Fibroblast of mammary gland (primary cell): ENCODE results near the gene ARHGEF18.

Experiments
- DNase-seq: peaks from one replicate; pipeline ENCODE4 v3.0.0-alpha.2; 2010; ENCODE audit warnings: low read depth
- H3K4me3 ChIP-seq: 2 replicates; pipeline ENCODE4 v1.5.1; 2011; ENCODE audit warnings: low read depth, mild to moderate bottlenecking, low read length, moderate library complexity; ENCODE audit not compliant: control insufficient read depth
- CTCF ChIP-seq: conservative IDR thresholded peaks from 2 replicates; pipeline ENCODE4 v1.5.1; 2011; ENCODE audit warnings: low read depth, low read length, inconsistent platforms; ENCODE audit not compliant: control insufficient read depth, insufficient read depth

Gene ARHGEF18

DNA sequence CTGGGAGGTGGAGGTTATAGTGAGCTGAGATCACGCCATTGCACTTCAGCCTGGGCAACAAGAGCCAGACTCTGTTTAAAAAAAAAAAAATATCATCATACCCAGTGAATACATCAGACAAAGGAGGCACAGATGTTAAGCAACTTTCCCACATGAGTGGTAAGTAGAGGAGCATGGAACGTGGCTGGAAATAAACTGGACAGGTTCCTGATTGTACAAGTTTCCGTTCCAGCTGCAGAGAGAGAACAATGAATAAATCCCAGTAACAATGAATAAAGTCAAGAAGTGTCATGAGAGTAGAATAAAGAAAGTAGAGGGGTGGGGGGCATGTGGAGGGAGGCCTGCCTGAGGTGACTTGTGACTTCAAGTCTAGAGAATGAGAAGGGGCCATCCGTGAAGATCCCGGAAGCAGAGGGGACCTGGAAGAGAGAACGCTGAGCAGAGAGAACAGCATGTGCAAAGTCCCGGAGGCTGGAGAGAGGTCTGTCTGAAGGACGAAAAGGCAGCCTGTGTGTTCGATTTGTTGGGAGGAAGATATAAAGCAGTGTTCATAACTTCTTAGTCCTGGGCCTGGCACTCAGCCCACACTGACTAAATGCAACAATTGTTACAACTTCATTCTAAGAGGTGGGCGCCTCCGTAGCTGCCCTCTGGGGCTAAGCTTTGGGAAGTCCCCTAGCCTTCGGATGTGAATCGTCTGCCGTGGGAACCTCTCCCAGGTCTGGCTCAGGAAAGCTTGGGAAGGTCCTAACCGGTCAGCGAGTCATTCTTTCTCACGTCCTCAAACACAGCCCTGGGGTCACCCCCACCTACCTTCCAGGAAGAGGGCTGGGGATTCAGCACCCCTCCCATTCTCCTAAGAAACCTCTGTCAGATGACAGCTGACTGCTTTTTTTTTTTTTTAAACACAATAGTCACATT is 15.3 kb upstream of the ARHGEF18 start:
- no peak overlapping the region for H3K4me3 ChIP-seq
- peak; percentile 12 for DNase-seq
- TF ChIP-seq CTCF: no peak

- no peak overlapping the region for H3K4me3 ChIP-seq
- DNase-seq: no peak
- no peak for TF ChIP-seq CTCF
Measured at GRCh38 chr19:7336321-7336973, 12.3 kb upstream of the ARHGEF18 start.

DNA sequence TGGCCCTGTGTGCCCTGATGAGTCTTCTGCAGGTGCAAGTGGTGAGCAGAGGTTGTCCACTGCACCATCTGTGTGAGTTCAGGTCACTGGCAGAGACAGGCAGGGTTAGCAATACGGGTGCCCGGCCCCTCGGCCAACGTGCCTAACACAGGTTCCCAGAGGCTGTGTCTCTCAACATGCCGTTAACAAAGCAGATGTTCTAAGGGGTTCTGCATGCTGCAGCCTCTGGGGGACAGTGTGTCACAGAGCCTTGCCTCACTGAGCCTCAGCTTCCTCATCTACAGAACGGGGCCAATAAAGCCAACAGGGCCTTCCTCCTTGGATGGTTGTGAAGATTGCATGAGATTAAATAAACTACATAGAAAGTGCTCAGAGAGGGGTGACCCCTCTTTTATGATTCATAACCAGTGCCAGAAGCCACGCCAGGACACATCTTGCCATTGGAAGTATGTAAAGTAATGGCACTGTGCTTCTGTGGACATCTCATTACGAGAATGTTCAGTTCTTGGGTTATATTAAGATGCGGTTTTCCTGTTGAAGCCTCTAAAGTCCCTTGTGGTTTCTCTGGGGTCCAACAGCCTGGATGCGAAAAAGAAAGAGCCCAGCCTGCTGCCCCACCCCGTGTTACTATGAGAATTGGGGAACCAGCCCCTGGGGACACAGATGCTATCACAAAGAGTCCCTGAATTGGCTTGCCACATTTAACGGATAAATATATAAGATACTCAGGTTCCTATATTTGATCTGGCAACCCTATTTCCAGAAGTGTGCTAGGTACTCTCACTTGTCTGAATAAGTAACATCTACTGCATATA is 11.2 kb upstream of the ARHGEF18 start:
- no peak for DNase-seq

GRCh38 chr19:7340959-7341837 is 7.5 kb upstream of the ARHGEF18 start:
- H3K4me3 ChIP-seq: no peak overlapping the region
- peak; percentile 95 for TF ChIP-seq CTCF
- peak; percentile 72 for DNase-seq

More for the DNA sequence above, 11.2 kb upstream of the ARHGEF18 start:
- TF ChIP-seq CTCF: no peak
- no peak overlapping the region for H3K4me3 ChIP-seq

DNA sequence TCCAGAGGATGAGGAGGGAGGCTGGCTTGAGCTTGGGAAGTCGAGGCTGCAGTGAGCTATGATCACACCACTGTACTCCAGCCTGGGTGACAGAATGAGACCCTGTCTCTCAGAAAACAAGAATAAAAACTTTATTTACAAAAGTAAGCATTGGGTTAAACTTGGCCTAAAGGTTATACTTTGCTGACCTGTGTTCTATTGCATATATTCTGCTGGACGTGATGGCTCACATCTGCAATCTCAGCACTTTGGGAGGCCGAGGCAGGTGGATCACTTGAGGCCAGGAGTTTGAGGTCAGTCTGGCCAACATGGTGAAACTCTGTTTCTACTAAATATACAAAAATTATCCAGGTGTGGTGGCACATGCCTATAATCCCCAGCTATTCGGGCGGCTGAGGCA is 6.6 kb upstream of the ARHGEF18 start:
- no peak for DNase-seq
- no peak for TF ChIP-seq CTCF
- H3K4me3 ChIP-seq: no peak overlapping the region
